Activated CD8-positive, alpha-beta memory T cell treated with anti-CD3 and anti-CD28 coated beads, Interleukin-2, amount 50 U/mL, for 24 hours (primary cell): Measurements from ENCODE around the gene LSM6.

Experiments used
- DNase-seq: peaks from one replicate; pipeline ENCODE4 v3.0.0-alpha.2; 2020; ENCODE audit errors: extremely low read depth

LSM6 gene

GRCh38 chr4:146186041-146186440 is 10.5 kb downstream of the LSM6 start:
- DNase-seq, result no peak

- DNase-seq, result no peak
Measured at GRCh38 chr4:146186596-146186995, 11.1 kb downstream of the LSM6 start.

GRCh38 chr4:146190456-146190855 is 14.9 kb downstream of the LSM6 start:
- no peak for DNase-seq

GRCh38 chr4:146191766-146192458 is 16.4 kb downstream of the LSM6 start:
- DNase-seq, result no peak

GRCh38 chr4:146193628-146194027 is 18.1 kb downstream of the LSM6 start:
- DNase-seq, result no peak

GRCh38 chr4:146194212-146194611 is 18.7 kb downstream of the LSM6 start:
- DNase-seq, result no peak

- no peak for DNase-seq
Measured at GRCh38 chr4:146202665-146203064, 27.1 kb downstream of the LSM6 start.

GRCh38 chr4:146207410-146207809 is 31.9 kb downstream of the LSM6 start:
- DNase-seq, result no peak

GRCh38 chr4:146210890-146211289 is 35.4 kb downstream of the LSM6 start:
- no peak for DNase-seq

GRCh38 chr4:146211440-146211839 is 35.9 kb downstream of the LSM6 start:
- DNase-seq, result no peak

- DNase-seq, result no peak
Measured at GRCh38 chr4:146212781-146213180, 37.3 kb downstream of the LSM6 start.

GRCh38 chr4:146214238-146214637 is 38.7 kb downstream of the LSM6 start, which contains the start of gene REELD1:
Gene REELD1, plus strand, starts transcription at chr4:146214538. Its CDS starts 2,415 bp downstream, at chr4:146216953.
- no peak for DNase-seq

- no peak for DNase-seq
Measured at GRCh38 chr4:146222313-146222712, 46.8 kb downstream of the LSM6 start.

- no peak for DNase-seq
Measured at GRCh38 chr4:146224326-146224966, 48.9 kb downstream of the LSM6 start.

- no peak for DNase-seq
Measured at GRCh38 chr4:146229406-146229805, 53.9 kb downstream of the LSM6 start.

- no peak for DNase-seq
Measured at GRCh38 chr4:146232131-146232722, 56.7 kb downstream of the LSM6 start.

- no peak for DNase-seq
Measured at GRCh38 chr4:146235654-146236177, 60.2 kb downstream of the LSM6 start.

- DNase-seq, result no peak
Measured at GRCh38 chr4:146236216-146236615, 60.7 kb downstream of the LSM6 start.

GRCh38 chr4:146237092-146237491 is 61.6 kb downstream of the LSM6 start:
- no peak for DNase-seq

GRCh38 chr4:146238107-146238506 is 62.6 kb downstream of the LSM6 start:
- no peak for DNase-seq
